Transverse colon (tissue), 4 donors: Measurements from ENCODE around the gene C14orf180. TPM values are rescaled to one million over a fixed set of nuclear protein-coding genes. Genes with fewer than 3 reads are reported as not detected.

Source experiments
- DNase-seq: peaks from one replicate; pipeline ENCODE4 v3.0.0-alpha.2; 2019
- H3K27ac ChIP-seq, 4 donors: fragments of 200-600 bp; sonication (generic); 2 replicates each; pipeline ENCODE4 v1.5.1; 2016 to 2018; ENCODE audit warnings: inconsistent platforms in 4 of 4
- H3K27me3 ChIP-seq: fragments of 200-600 bp; sonication (generic); 2 replicates; pipeline ENCODE4 v1.5.1; 2017; ENCODE audit warnings: inconsistent platforms
- H3K36me3 ChIP-seq, 4 donors: fragments of 200-600 bp; sonication (generic); 2 replicates each; pipeline ENCODE4 v1.5.1; 2017 to 2019; ENCODE audit warnings: inconsistent platforms in 4 of 4
- H3K4me1 ChIP-seq, 4 donors: fragments of 200-600 bp; sonication (generic); 2 replicates each; pipeline ENCODE4 v1.5.1; 2017 to 2020; ENCODE audit warnings: inconsistent platforms in 4 of 4
- H3K4me3 ChIP-seq, 4 donors: fragments of 200-600 bp; sonication (generic); 1 replicate in 1 of 4; 2 replicates in 3 of 4; pipeline versions ENCODE4 v1.5.1 to v1.6.1; 2017 to 2019; ENCODE audit warnings: inconsistent platforms in 4 of 4
- H3K9me3 ChIP-seq, 2 donors: fragments of 200-600 bp; sonication (generic); 2 replicates each; pipeline ENCODE4 v1.5.1; 2017 to 2019; ENCODE audit warnings: inconsistent platforms in 2 of 2
- CTCF ChIP-seq, 5 experiments: fragments of 200-600 bp in 3 of 5; fragments of 450-650 bp in 2 of 5; sonication (generic) in 3 of 5; IDR thresholded peaks; 1 replicate in 2 of 5; 2 replicates in 3 of 5; pipeline ENCODE4 v1.5.1; 2016 to 2017; ENCODE audit warnings: antibody characterized with exemption in 5 of 5, inconsistent platforms in 3 of 5, mild to moderate bottlenecking in 2 of 5, moderate library complexity in 1 of 5
- EP300 ChIP-seq: sonication (generic); formaldehyde crosslinking; IDR thresholded peaks from one replicate; pipeline ENCODE4 v1.6.1; 2017; ENCODE audit warnings: antibody characterized with exemption, low read depth
- POLR2A ChIP-seq: fragments of 450-650 bp; IDR thresholded peaks from one replicate; pipeline ENCODE4 v1.6.1; 2016; ENCODE audit warnings: antibody characterized with exemption, mild to moderate bottlenecking, moderate library complexity
- POLR2AphosphoS5 ChIP-seq, 3 donors: sonication (generic); formaldehyde crosslinking; IDR thresholded peaks; one replicate each; pipeline ENCODE4 v1.6.1; 2016; ENCODE audit warnings: antibody characterized with exemption in 3 of 3
- WGBS, 2 donors: methylation state at CpG; one replicate each; pipeline ENCODE4 v1.1.5; 2018; ENCODE audit warnings: low coverage in 1 of 2; 5-methylcytosine and 5-hydroxymethylcytosine counted together
- in situ Hi-C, 4 donors: fragments of 200-750 bp; cut with MboI; loops; one replicate each; pipeline versions ENCODE4 v1.15.0 to v1.15.1; 2017; ENCODE audit warnings: low sequenced_read_pairs in 3 of 4, low pct_ligation_motif_present in 1 of 4, low pct_unique_long_range_greater_than_20kb in 1 of 4
- intact Hi-C: fragments of 100-400 bp; cut with DNase I; formaldehyde crosslinking; loops from one replicate; pipeline ENCODE4 v1.15.1; 2023; ENCODE audit warnings: low total_unique reads
- total RNA-seq, 4 donors: library from RNA; depleted of rRNA; stranded (reverse); fragments of >200 nt; gene quantifications; one replicate each; pipeline ENCODE4 v1.1.0, GENCODE V29; 2016

C14orf180 gene
- 1 to 10 TPM in 2 of 4 donors, under 1 TPM in 1, not detected in 1; 0.32 to 2.3 (median 1.1) TPM for total RNA-seq

- H3K27ac ChIP-seq, result peak within 1 kb of the TSS in 3 of 4 donors; percentile 2 to 34 (median 24)
- intact Hi-C loops (no loop called here), in situ Hi-C loops (no loop called here)
- 52% methylated on average over 15 of the region's 17 CpGs; no CpG with 5 or more reads in 1 of the 2 donors for WGBS, 2 donors
- H3K4me3 ChIP-seq, result no peak within 1 kb of the TSS
- H3K36me3 ChIP-seq, result no peaks in the 10 kb centered on the region
- H3K27me3 ChIP-seq, result peaks cover 2% of the 10 kb centered on the region
- peaks cover 0 to 52% (median 33%) of the 10 kb centered on the region in 4 donors for H3K4me1 ChIP-seq
- TF ChIP-seq POLR2AphosphoS5 (IDR thresholded peaks at IDR 0.05) (no peak), CTCF (IDR thresholded peaks at IDR 0.05) (no peak), POLR2A (no peak), EP300 (no peak)
- H3K9me3 ChIP-seq, result no peaks in the 10 kb centered on the region
- peak; percentile 57 for DNase-seq
Observed at GRCh38 chr14:104579507-104579906, at the start of gene C14orf180. Gene C14orf180, plus strand, starts transcription at chr14:104579764. Its CDS starts 6,667 bp downstream, at chr14:104586431.

- TF ChIP-seq POLR2A (no peak), CTCF (IDR thresholded peaks at IDR 0.05) (no peak), EP300 (no peak), POLR2AphosphoS5 (IDR thresholded peaks at IDR 0.05) (no peak)
- no peak for DNase-seq
- H3K9me3 ChIP-seq, result no peaks in the 10 kb centered on the region
- no peak overlapping the region for H3K27ac ChIP-seq
- no peak overlapping the region for H3K4me3 ChIP-seq
- WGBS, 2 donors, result 68 to 80% methylated on average over 3 to 10 of the region's 10 CpGs
- no peaks in the 10 kb centered on the region for H3K27me3 ChIP-seq
- H3K36me3 ChIP-seq, result no peaks in the 10 kb centered on the region
- no peaks in the 10 kb centered on the region for H3K4me1 ChIP-seq
- in situ Hi-C loops, result no loop called here
- intact Hi-C loops, result no loop called here
Observed at GRCh38 chr14:104530646-104531045, 48.9 kb upstream of the C14orf180 start.

- Histone ChIP-seq H3K4me3 (no peak overlapping the region), H3K27ac (no peak overlapping the region), H3K4me1 (no peaks in the 10 kb centered on the region), H3K9me3 (no peaks in the 10 kb centered on the region), H3K36me3 (no peaks in the 10 kb centered on the region), H3K27me3 (no peaks in the 10 kb centered on the region)
- in situ Hi-C loops (no loop called here), intact Hi-C loops (no loop called here)
- 72 to 73% methylated on average over 12 to 19 of the region's 19 CpGs for WGBS, 2 donors
- no peak for TF ChIP-seq POLR2A
- TF ChIP-seq POLR2AphosphoS5 (IDR thresholded peaks at IDR 0.05), result no peak
- TF ChIP-seq CTCF (IDR thresholded peaks at IDR 0.05), result no peak
- TF ChIP-seq EP300, result no peak
- no peak for DNase-seq
Observed at GRCh38 chr14:104531421-104532190, 48.0 kb upstream of the C14orf180 start.

GRCh38 chr14:104532191-104532555 is 47.4 kb upstream of the C14orf180 start:
- in situ Hi-C loops, result no loop called here
- H3K27ac ChIP-seq, result no peak overlapping the region

More at GRCh38 chr14:104532191-104532555, 47.4 kb upstream of the C14orf180 start:
- Histone ChIP-seq H3K9me3 (no peaks in the 10 kb centered on the region), H3K4me1 (no peaks in the 10 kb centered on the region), H3K4me3 (no peak overlapping the region), H3K27me3 (no peaks in the 10 kb centered on the region), H3K36me3 (no peaks in the 10 kb centered on the region)
- TF ChIP-seq POLR2AphosphoS5 (IDR thresholded peaks at IDR 0.05) (no peak), EP300 (no peak), POLR2A (no peak), CTCF (IDR thresholded peaks at IDR 0.05) (no peak)
- WGBS, 2 donors, result 95 to 100% methylated on average over 1 to 3 of the region's 3 CpGs
- no peak for DNase-seq
- intact Hi-C loops, result no loop called here
